GM12864 (cell line): Measurements from ENCODE around the gene SAFB2.

ENCODE experiments used
- DNase-seq: peaks from one replicate; pipeline ENCODE4 v3.0.0-alpha.2; 2011; ENCODE audit warnings: low read depth
- H3K4me3 ChIP-seq: 2 replicates; pipeline ENCODE4 v1.5.1; 2011; ENCODE audit warnings: mild to moderate bottlenecking, low read depth, low read length, control low read depth
- TF ChIP-seq, protein P1 (sequence below): IDR thresholded peaks from 2 replicates; pipeline ENCODE4 v1.5.1; 2011; ENCODE audit warnings: low read depth, mild to moderate bottlenecking, moderate library complexity, low read length, control low read depth, inconsistent platforms; ENCODE audit errors: missing control alignments

SAFB2 gene

DNA sequence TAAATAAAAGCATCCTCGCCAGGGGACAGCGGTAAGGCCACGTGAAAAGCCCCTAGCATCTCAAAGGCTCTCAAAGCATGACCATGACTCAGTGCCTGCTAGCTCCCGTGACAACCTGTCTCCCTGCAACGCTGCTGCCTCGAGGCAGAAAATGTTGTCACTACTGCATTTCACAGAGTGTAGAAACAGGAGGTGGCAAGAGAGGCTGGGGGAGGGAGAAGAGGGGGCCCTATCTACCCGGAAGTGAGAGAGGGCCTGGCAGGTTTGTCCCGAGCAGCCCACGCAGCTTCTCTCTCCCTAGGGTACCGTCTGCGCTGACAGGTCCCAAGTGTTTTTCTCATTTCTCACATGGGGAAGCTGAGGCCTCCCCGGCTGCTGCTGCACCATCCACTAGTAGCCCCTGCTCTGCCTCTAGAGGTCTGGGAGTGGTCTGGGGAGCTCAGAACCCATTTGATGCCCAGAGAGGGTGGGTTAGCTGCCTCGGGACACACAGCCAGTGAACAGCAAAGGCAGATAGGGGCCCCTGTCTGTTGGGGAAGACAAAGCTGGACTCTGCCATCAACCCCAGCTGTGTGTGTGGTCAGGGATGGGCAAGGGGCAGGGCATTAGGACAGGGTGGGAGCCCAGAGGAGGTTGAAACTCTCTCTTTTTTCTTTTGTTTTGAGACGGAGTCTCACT lies 58.5 kb downstream of the SAFB2 start:
- no peak overlapping the region for H3K4me3 ChIP-seq
- no peak for DNase-seq
- TF ChIP-seq, protein P1, sequence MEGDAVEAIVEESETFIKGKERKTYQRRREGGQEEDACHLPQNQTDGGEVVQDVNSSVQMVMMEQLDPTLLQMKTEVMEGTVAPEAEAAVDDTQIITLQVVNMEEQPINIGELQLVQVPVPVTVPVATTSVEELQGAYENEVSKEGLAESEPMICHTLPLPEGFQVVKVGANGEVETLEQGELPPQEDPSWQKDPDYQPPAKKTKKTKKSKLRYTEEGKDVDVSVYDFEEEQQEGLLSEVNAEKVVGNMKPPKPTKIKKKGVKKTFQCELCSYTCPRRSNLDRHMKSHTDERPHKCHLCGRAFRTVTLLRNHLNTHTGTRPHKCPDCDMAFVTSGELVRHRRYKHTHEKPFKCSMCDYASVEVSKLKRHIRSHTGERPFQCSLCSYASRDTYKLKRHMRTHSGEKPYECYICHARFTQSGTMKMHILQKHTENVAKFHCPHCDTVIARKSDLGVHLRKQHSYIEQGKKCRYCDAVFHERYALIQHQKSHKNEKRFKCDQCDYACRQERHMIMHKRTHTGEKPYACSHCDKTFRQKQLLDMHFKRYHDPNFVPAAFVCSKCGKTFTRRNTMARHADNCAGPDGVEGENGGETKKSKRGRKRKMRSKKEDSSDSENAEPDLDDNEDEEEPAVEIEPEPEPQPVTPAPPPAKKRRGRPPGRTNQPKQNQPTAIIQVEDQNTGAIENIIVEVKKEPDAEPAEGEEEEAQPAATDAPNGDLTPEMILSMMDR = no peak

DNA sequence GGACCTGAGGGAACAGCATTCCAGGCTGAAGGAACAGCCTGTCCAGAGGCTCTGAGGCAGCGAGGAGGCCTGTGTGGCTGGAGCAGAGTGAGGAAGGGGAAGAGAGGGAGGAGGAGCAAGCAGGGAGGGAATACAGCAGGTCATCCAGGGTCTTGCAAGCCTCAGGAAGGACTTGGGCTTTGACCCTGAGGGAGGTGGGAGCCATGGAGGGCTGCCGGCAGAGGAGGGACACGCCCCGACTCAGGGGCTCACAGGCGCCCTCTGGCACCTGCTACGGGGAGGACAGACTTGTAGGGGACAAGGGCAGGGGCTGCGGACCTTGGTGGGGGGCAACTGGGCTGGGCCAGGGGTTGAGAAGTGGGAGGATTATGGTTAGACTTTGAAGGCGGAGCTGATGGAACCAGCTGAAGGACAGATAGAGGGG lies 59.6 kb downstream of the SAFB2 start:
- TF ChIP-seq, protein P1 = no peak
- DNase-seq = no peak
- H3K4me3 ChIP-seq = no peak overlapping the region

DNA sequence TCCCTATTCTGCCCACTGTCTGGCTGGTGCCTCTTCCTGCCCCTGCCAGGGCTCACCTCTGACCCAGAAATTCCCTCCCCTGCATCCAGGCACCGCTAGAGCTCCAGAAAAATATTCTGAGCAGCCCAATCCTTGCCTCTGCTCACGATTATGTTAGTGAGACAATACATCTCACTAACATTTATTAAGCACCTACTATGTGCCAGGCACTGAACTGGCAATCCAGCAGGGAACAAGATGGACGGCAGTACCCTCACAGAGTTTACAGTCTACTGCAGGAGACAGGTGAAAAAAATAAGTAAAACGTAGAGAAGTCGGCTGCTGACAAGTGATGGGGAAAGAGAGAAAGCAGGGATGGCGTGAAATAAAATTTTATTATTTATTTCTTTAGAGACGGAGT lies 60.3 kb downstream of the SAFB2 start:
- TF ChIP-seq, protein P1 = no peak
- no peak overlapping the region for H3K4me3 ChIP-seq
- DNase-seq = no peak

DNA sequence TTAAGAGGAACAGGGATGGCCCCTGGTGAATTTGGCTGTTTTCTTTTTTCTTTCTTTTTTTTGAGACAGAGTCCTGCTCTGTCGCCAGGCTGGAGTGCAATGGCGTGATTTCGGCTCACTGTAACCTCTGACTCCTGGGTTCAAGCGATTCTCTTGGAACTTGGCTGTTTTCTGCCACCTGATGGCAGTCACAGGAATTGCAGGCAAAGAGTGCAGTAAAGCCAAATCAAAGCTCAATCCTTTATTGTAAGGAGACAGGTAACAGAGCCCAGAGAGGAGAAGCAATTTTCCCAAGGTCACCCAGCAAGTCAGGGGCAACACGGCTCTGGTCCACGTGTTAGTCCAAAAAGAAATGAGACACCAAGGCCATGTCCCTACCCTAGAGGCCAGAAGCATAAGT lies 61.0 kb downstream of the SAFB2 start:
- TF ChIP-seq, protein P1 = peak; percentile 56
- no peak overlapping the region for H3K4me3 ChIP-seq
- DNase-seq = no peak

DNA sequence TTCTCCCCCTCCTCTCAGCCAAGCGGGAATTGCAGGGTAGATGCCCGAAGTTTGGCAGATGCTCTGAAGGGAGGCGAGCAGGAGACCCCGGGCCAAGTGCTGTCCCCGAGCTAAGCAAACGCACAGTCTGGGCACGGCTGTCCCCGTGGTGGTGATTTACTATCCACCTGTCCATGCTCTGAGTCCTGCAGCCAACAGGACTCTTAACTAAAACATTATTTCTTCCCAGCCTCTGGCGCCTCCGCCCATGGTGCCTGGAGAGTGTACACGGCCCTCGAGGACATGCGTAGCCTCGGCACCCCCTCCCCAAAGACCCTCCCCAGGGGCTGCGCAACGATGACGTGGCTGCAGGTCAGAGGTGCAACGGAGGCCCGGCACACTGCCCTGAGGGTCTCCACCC lies 62.4 kb downstream of the SAFB2 start:
- TF ChIP-seq, protein P1 = no peak
- no peak overlapping the region for H3K4me3 ChIP-seq
- DNase-seq = no peak

DNA sequence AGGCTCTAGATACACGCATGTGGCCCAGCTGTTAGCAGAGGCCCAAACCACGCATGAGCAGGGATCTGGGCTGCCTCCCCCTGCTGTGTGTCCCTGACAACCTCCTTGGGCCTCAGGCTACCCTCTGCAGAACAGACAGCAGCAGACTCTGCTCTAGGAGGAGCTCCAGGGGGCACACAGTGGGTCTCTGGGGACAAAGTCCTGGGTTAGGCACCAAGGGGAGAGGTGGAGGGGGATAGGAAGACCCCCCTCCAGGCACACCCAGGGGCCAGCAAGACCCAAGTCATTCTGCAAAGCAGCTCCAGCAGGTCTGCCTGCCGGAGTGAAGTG lies 62.8 kb downstream of the SAFB2 start:
- no peak overlapping the region for H3K4me3 ChIP-seq
- TF ChIP-seq, protein P1 = no peak
- no peak for DNase-seq

DNA sequence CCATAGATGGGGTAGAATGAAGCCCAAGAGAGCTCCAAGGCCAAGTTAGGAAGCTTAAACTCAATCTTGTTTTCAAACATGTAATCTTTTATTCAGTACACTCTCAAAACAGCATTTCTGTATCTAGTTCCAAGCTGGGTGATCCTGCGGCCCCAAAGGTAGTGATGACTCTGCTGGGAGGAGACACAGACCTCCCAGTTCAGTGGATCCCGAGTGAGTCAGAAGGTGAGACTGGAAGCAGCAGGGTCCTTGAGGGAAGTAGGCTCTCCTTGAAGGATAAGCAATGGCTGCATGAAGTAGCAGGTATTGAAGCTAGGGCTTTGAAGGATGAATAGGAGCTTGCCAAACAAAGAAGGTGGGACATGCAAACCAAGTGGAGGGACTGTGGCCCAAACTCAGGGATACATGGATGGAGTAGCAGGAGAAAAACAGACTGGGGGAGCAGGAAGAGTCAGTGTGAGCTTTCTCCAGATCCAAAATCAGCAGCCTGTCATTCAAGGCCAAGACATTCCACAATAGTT lies 64.4 kb downstream of the SAFB2 start:
- no peak overlapping the region for H3K4me3 ChIP-seq
- DNase-seq = no peak
- TF ChIP-seq, protein P1 = no peak
